Measurements from ENCODE around the gene STEAP1.
"Not testable (repeated sequence)": the region's sequence is repeated elsewhere in the genome, so short reads cannot be mapped to it uniquely, and the experiment has no call there.

DNA sequence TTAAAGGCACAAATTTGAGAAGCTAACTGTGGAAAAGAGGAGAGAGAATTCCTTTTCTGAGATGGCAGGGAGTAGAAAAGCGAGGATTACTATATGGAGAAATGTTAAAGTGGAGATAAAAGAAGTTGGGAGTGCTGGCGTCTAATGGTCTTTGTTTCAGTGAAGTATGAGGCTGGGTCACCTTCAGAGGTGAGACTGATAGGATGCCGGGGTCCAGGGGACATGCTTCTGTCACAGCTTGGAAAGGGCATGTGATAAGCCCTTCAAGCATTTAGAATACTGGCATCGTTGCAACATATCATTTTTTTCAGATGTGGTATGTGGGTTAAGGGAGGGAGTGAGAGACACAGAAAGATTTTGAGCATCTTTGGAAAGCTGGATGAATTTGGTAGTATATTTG lies 34.1 kb upstream of the STEAP1 start:
- TF ChIP-seq, protein P1, sequence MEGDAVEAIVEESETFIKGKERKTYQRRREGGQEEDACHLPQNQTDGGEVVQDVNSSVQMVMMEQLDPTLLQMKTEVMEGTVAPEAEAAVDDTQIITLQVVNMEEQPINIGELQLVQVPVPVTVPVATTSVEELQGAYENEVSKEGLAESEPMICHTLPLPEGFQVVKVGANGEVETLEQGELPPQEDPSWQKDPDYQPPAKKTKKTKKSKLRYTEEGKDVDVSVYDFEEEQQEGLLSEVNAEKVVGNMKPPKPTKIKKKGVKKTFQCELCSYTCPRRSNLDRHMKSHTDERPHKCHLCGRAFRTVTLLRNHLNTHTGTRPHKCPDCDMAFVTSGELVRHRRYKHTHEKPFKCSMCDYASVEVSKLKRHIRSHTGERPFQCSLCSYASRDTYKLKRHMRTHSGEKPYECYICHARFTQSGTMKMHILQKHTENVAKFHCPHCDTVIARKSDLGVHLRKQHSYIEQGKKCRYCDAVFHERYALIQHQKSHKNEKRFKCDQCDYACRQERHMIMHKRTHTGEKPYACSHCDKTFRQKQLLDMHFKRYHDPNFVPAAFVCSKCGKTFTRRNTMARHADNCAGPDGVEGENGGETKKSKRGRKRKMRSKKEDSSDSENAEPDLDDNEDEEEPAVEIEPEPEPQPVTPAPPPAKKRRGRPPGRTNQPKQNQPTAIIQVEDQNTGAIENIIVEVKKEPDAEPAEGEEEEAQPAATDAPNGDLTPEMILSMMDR (IDR thresholded peaks at IDR 0.05; ENCODE audit: low read length): not testable (repeated sequence)
- TF ChIP-seq EZH2 (IDR thresholded peaks at IDR 0.05; ENCODE audit: borderline replicate concordance, low read length): not testable (repeated sequence)

Data from OCI-LY1 (cell line).